MCF 10A (cell line): ENCODE measurements around the gene IPPK. TPM values are rescaled to one million over a fixed set of nuclear protein-coding genes. Genes with fewer than 3 reads are reported as not detected.
A peak's percentile ranks its signal among the peaks of the same experiment; 100 is the strongest.

Experiments used
- BruUV-seq: library from RNA; stranded (reverse); fragments of 400-500 nt; replicated peaks from 2 replicates; lab custom pipeline; 2021; lab: Mats Ljungman, UMichigan
- CTCF ChIA-PET: fragments of 300-600 bp; sonication (Branson Sonifier 250); formaldehyde crosslinking; extraction: SDS; loops from one replicate; lab custom pipeline; 2021; ENCODE audit warnings: antibody characterized with exemption, inconsistent platforms; lab: Yijun Ruan, JAX
- POLR2A ChIA-PET: fragments of 300-600, 350-650 bp; sonication (Branson Sonifier 250); formaldehyde crosslinking; extraction: SDS; loops from one replicate; lab custom pipeline; 2020; ENCODE audit warnings: antibody characterized with exemption, inconsistent platforms; lab: Yijun Ruan, JAX
- DNase-seq: peaks from one replicate; pipeline ENCODE4 v3.0.0-alpha.2; 2018; ENCODE audit not compliant: unreplicated experiment
- H3K27ac Mint-ChIP-seq: one replicate; pipeline ENCODE4 v1.8.0; 2022; ENCODE audit warnings: mild to moderate bottlenecking, low read depth, mixed read lengths; ENCODE audit not compliant: unreplicated experiment
- H3K27me3 Mint-ChIP-seq: one replicate; pipeline ENCODE4 v1.8.0; 2022; ENCODE audit warnings: mixed read lengths; ENCODE audit not compliant: insufficient read depth, unreplicated experiment
- H3K36me3 Mint-ChIP-seq: one replicate; pipeline ENCODE4 v1.8.0; 2022; ENCODE audit warnings: mild to moderate bottlenecking, moderate library complexity, mixed read lengths; ENCODE audit not compliant: insufficient read depth, unreplicated experiment
- H3K4me1 Mint-ChIP-seq: one replicate; pipeline ENCODE4 v1.8.0; 2022; ENCODE audit warnings: mixed read lengths; ENCODE audit not compliant: insufficient read depth, unreplicated experiment
- H3K4me3 Mint-ChIP-seq: one replicate; pipeline ENCODE4 v1.8.0; 2022; ENCODE audit warnings: mild to moderate bottlenecking, moderate library complexity, mixed read lengths; ENCODE audit not compliant: unreplicated experiment
- H3K9me3 Mint-ChIP-seq: one replicate; pipeline ENCODE4 v1.8.0; 2022; ENCODE audit warnings: mixed read lengths; ENCODE audit not compliant: unreplicated experiment
- CTCF ChIP-seq: fragments of 200-600 bp; IDR thresholded peaks from one replicate; pipeline ENCODE4 v1.8.0; 2022; ENCODE audit warnings: antibody characterized with exemption, mild to moderate bottlenecking; ENCODE audit not compliant: unreplicated experiment
- intact Hi-C: fragments of 100-400 bp; cut with micrococcal nuclease; formaldehyde crosslinking; loops from 2 replicates; pipeline ENCODE4 v1.14.1; 2022
- total RNA-seq: library from RNA; stranded (reverse); gene quantifications from 2 replicates; pipeline ENCODE4 v1.2.3, GENCODE V29; 2022

The IPPK gene
- total RNA-seq, 1 experiment from 2014 or later = 16.6 TPM

DNA sequence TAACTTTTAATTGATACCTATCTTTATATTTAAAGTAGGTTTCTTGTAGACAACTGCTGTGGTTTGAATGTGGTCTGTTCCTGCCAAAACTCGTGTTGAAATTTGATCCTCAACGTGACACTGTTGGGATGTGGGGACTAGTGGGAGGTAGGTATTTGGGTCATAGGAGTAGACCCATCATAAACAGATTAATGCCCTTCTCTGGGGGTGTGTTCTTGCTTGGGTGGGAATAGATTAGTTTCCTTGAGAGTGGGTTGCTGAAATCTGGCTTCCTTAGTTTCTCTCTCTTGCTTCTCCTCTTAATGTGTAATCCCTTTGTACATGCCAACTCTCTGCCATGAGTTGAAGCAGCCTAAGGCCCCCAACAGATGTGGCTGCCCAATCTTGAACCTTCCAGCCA is 34.6 kb upstream of the IPPK start:
- TF ChIP-seq CTCF = no peak
- Mint-ChIP-seq H3K27ac (no peak overlapping the region), H3K9me3 (no peaks in the 10 kb centered on the region), H3K27me3 (no peaks in the 10 kb centered on the region), H3K36me3 (peaks cover 16% of the 10 kb centered on the region), H3K4me1 (peaks cover 25% of the 10 kb centered on the region), H3K4me3 (no peak overlapping the region)
- CTCF ChIA-PET = interaction anchor here (0.6 to 2.2 kb wide), 4 partner anchors 9 to 34 kb away, joined by 3 to 6 read pairs (median 4); no protein-coding TSS in a partner anchor
- POLR2A ChIA-PET = interaction anchor here (1.0 to 1.5 kb wide), 2 partner anchors 10 to 35 kb away, joined by 3 to 7 read pairs; partner anchors contain the start of gene IPPK
- peak; percentile 17 for DNase-seq
- intact Hi-C loops = no loop called here
- BruUV-seq = no TSS peak

GRCh38 chr9:92696619-92697018 is 26.7 kb upstream of the IPPK start:
- no peak overlapping the region for H3K27ac Mint-ChIP-seq
- BruUV-seq = no TSS peak
- H3K27me3 Mint-ChIP-seq = no peaks in the 10 kb centered on the region
- no peak for TF ChIP-seq CTCF
- intact Hi-C loops = no loop called here
- no peak overlapping the region for H3K4me3 Mint-ChIP-seq
- H3K36me3 Mint-ChIP-seq = no peaks in the 10 kb centered on the region
- DNase-seq = no peak
- POLR2A ChIA-PET = interaction anchor here (0.8 kb wide), 1 partner anchor 10 kb away, joined by 3 read pairs; no protein-coding TSS in a partner anchor
- peaks cover 17% of the 10 kb centered on the region for H3K9me3 Mint-ChIP-seq
- H3K4me1 Mint-ChIP-seq = no peaks in the 10 kb centered on the region
- CTCF ChIA-PET = no interaction called here

- POLR2A ChIA-PET = interaction anchor here (0.7 kb wide), 1 partner anchor 1019 kb away, joined by 3 read pairs; no protein-coding TSS in a partner anchor
- no TSS peak for BruUV-seq
- H3K9me3 Mint-ChIP-seq = peaks cover 13% of the 10 kb centered on the region
- CTCF ChIA-PET = interaction anchor here (1.5 kb wide), 1 partner anchor 11 kb away, joined by 6 read pairs; no protein-coding TSS in a partner anchor
- intact Hi-C loops = no loop called here
- H3K4me1 Mint-ChIP-seq = no peaks in the 10 kb centered on the region
- H3K27ac Mint-ChIP-seq = no peak overlapping the region
- H3K36me3 Mint-ChIP-seq = no peaks in the 10 kb centered on the region
- peak; percentile 30 for DNase-seq
- no peak for TF ChIP-seq CTCF
- no peak overlapping the region for H3K4me3 Mint-ChIP-seq
- H3K27me3 Mint-ChIP-seq = no peaks in the 10 kb centered on the region
Observed at GRCh38 chr9:92686954-92687353, 17.0 kb upstream of the IPPK start.

GRCh38 chr9:92685022-92685421 is 15.1 kb upstream of the IPPK start:
- Mint-ChIP-seq H3K36me3 (peaks cover under 1% of the 10 kb centered on the region), H3K4me1 (peaks cover 3% of the 10 kb centered on the region), H3K4me3 (no peak overlapping the region), H3K9me3 (peaks cover 4% of the 10 kb centered on the region), H3K27me3 (no peaks in the 10 kb centered on the region), H3K27ac (no peak overlapping the region)
- ChIA-PET POLR2A (interaction anchor here (0.6 kb wide), 1 partner anchor 353 kb away, joined by 3 read pairs; no protein-coding TSS in a partner anchor), CTCF (interaction anchor here (0.7 to 1.4 kb wide), 3 partner anchors 17 to 32 kb away, joined by 4 to 5 read pairs (median 5); no protein-coding TSS in a partner anchor)
- intact Hi-C loops = no loop called here
- DNase-seq = no peak
- no peak for TF ChIP-seq CTCF
- BruUV-seq = no TSS peak
